ENCODE measurements around the gene PTPRR.

- TF ChIP-seq POLR2AphosphoS5 (IDR thresholded peaks at IDR 0.05; ENCODE audit: low read depth, low read length) (no peak), SIN3A (IDR thresholded peaks at IDR 0.05; ENCODE audit: borderline replicate concordance, insufficient read depth, low read length) (no peak), FOXP2 (optimal IDR thresholded peaks at IDR 0.05; ENCODE audit: borderline replicate concordance, extremely low read depth, extremely low read length, insufficient read depth) (no peak)
Measured at GRCh38 chr12:70619471-70620152, 300.9 kb downstream of the PTPRR start.
